Suprapubic skin (tissue), 4 donors: ENCODE data around the gene DSCAML1.

Experiments used
- EP300 ChIP-seq: sonication (generic); formaldehyde crosslinking; IDR thresholded peaks from one replicate; pipeline ENCODE4 v1.6.1; 2017; ENCODE audit warnings: antibody characterized with exemption
- POLR2A ChIP-seq, 2 donors: fragments of 450-650 bp; IDR thresholded peaks; one replicate each; pipeline ENCODE4 v1.6.1; 2017; ENCODE audit warnings: antibody characterized with exemption in 2 of 2, mild to moderate bottlenecking in 2 of 2, moderate library complexity in 2 of 2
- POLR2AphosphoS5 ChIP-seq, 3 donors: sonication (generic); formaldehyde crosslinking; IDR thresholded peaks; one replicate each; pipeline ENCODE4 v1.6.1; 2017; ENCODE audit warnings: antibody characterized with exemption in 3 of 3
- TF ChIP-seq, protein P1 (sequence below), 2 donors: fragments of 200-600 bp in 1 of 2; fragments of 450-650 bp in 1 of 2; sonication (generic) in 1 of 2; IDR thresholded peaks; one replicate each; pipeline ENCODE4 v1.5.1; 2016 to 2019; ENCODE audit warnings: antibody characterized with exemption in 2 of 2, mild to moderate bottlenecking in 1 of 2, moderate library complexity in 1 of 2

GRCh38 chr11:117620086-117620485 lies 176.9 kb downstream of the DSCAML1 start:
- TF ChIP-seq, protein P1, sequence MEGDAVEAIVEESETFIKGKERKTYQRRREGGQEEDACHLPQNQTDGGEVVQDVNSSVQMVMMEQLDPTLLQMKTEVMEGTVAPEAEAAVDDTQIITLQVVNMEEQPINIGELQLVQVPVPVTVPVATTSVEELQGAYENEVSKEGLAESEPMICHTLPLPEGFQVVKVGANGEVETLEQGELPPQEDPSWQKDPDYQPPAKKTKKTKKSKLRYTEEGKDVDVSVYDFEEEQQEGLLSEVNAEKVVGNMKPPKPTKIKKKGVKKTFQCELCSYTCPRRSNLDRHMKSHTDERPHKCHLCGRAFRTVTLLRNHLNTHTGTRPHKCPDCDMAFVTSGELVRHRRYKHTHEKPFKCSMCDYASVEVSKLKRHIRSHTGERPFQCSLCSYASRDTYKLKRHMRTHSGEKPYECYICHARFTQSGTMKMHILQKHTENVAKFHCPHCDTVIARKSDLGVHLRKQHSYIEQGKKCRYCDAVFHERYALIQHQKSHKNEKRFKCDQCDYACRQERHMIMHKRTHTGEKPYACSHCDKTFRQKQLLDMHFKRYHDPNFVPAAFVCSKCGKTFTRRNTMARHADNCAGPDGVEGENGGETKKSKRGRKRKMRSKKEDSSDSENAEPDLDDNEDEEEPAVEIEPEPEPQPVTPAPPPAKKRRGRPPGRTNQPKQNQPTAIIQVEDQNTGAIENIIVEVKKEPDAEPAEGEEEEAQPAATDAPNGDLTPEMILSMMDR (IDR thresholded peaks at IDR 0.05): no peak
- TF ChIP-seq POLR2A (IDR thresholded peaks at IDR 0.05) (no peak), POLR2AphosphoS5 (IDR thresholded peaks at IDR 0.05) (no peak), EP300 (no peak)
